ENCODE data around the gene SHLD1.

SHLD1 gene

GRCh38 chr20:5845681-5846615 is 95.7 kb downstream of the SHLD1 start:
- ATAC-seq, result peak; percentile 23; the same call in 1 of the 3 replicates
- no peak for TF ChIP-seq PPARA (CRISPR knock-in tag; IDR thresholded peaks at IDR 0.05; ENCODE audit: borderline replicate concordance)
- no peak for TF ChIP-seq CREB5 (CRISPR knock-in tag; IDR thresholded peaks at IDR 0.05; ENCODE audit: low read depth)
- TF ChIP-seq CSDC2 (CRISPR knock-in tag; IDR thresholded peaks at IDR 0.05), result no peak
- peak; percentile 76; the same call in 1 of the 2 replicates for TF ChIP-seq TCF4 (CRISPR knock-in tag; IDR thresholded peaks at IDR 0.05; ENCODE audit: borderline replicate concordance)
- TF ChIP-seq ZFP3 (CRISPR knock-in tag; IDR thresholded peaks at IDR 0.05), result no peak

GRCh38 chr20:5848711-5849505 is 98.7 kb downstream of the SHLD1 start:
- peak; percentile 33 for ATAC-seq
- no peak for TF ChIP-seq OSR1 (CRISPR knock-in tag; IDR thresholded peaks at IDR 0.05)
- no peak for TF ChIP-seq BACH2 (CRISPR knock-in tag; IDR thresholded peaks at IDR 0.05; ENCODE audit: borderline replicate concordance)
- TF ChIP-seq TSHZ2 (CRISPR knock-in tag; IDR thresholded peaks at IDR 0.05), result no peak
- no peak for TF ChIP-seq CSDC2 (CRISPR knock-in tag; IDR thresholded peaks at IDR 0.05)
- TF ChIP-seq ZFP3 (CRISPR knock-in tag; IDR thresholded peaks at IDR 0.05), result no peak
- TF ChIP-seq POU6F1 (CRISPR knock-in tag; IDR thresholded peaks at IDR 0.05; ENCODE audit: borderline replicate concordance, low read depth), result no peak
- no peak for TF ChIP-seq CSRNP3 (CRISPR knock-in tag; IDR thresholded peaks at IDR 0.05)
- no peak for TF ChIP-seq TCF4 (CRISPR knock-in tag; IDR thresholded peaks at IDR 0.05; ENCODE audit: borderline replicate concordance)

- TF ChIP-seq POU6F1 (CRISPR knock-in tag; IDR thresholded peaks at IDR 0.05; ENCODE audit: borderline replicate concordance, low read depth), result no peak
- no peak for TF ChIP-seq ZNF70 (CRISPR knock-in tag; IDR thresholded peaks at IDR 0.05)
- TF ChIP-seq ISL1 (CRISPR knock-in tag; IDR thresholded peaks at IDR 0.05), result no peak
- no peak for TF ChIP-seq ZC3H10 (CRISPR knock-in tag; IDR thresholded peaks at IDR 0.05)
- TF ChIP-seq PATZ1 (CRISPR knock-in tag; IDR thresholded peaks at IDR 0.05; ENCODE audit: borderline replicate concordance), result no peak
- TF ChIP-seq BACH2 (CRISPR knock-in tag; IDR thresholded peaks at IDR 0.05; ENCODE audit: borderline replicate concordance), result no peak
- TF ChIP-seq CREB5 (CRISPR knock-in tag; IDR thresholded peaks at IDR 0.05; ENCODE audit: low read depth), result no peak
- TF ChIP-seq ZNF8 (CRISPR knock-in tag; IDR thresholded peaks at IDR 0.05), result no peak
- no peak for TF ChIP-seq CSRNP3 (CRISPR knock-in tag; IDR thresholded peaks at IDR 0.05)
- no peak for TF ChIP-seq ZNF565 (CRISPR knock-in tag; conservative IDR thresholded peaks at IDR 0.05; ENCODE audit: low read depth)
- TF ChIP-seq CSDC2 (CRISPR knock-in tag; IDR thresholded peaks at IDR 0.05), result no peak
- no peak for TF ChIP-seq OSR1 (CRISPR knock-in tag; IDR thresholded peaks at IDR 0.05)
- no peak for ATAC-seq
Observed at GRCh38 chr20:5855939-5856338, 105.7 kb downstream of the SHLD1 start.
